ENCODE results near the gene CAMK1D. TPM values are rescaled to one million over a fixed set of nuclear protein-coding genes. Genes with fewer than 3 reads are reported as not detected.

The CAMK1D gene
- total RNA-seq, 1 experiment from 2014 or later = 6.3 TPM

DNA sequence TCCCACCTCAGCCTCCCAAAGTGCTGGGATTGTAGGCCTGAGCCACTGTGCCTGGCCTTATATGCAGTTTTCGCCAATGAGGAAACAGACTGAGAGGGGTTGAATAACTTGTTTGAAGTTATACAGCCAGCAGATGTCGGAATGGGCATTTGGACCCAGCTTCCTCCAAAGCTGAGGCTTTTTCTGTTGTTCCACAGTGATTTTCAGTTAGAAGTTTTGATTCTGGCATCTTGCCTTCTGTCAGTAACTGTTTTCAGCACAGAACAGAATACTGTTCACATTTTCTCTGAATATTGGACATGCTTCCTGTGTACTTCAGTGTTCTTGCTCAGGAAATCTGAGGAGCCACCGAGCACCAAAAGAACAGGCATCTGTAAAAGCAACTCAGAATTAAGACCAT is 287.2 kb downstream of the CAMK1D start:
- Histone ChIP-seq H3K79me1 (ENCODE audit: insufficient read depth, low read depth, low read length, poor library complexity, severe bottlenecking) (no peaks in the 10 kb centered on the region), H2BK12ac (ENCODE audit: insufficient read length, low read depth, low read length) (no peak overlapping the region), H3K18ac (ENCODE audit: insufficient read length, low read depth, low read length) (no peak overlapping the region), H3K9me3 (ENCODE audit: control insufficient read depth, low read depth, low read length) (peaks cover 4% of the 10 kb centered on the region), H4K91ac (ENCODE audit: insufficient read length, low read depth, low read length) (no peak overlapping the region), H3K4me1 (ENCODE audit: insufficient read depth, low read length) (no peaks in the 10 kb centered on the region; the same call in 1 of the 2 replicates), H3K9ac (ENCODE audit: extremely low read depth, insufficient read length, low read length) (no peak overlapping the region), H3K14ac (ENCODE audit: insufficient read depth, low read length) (no peak overlapping the region), H2BK120ac (ENCODE audit: low read depth, low read length, poor library complexity, severe bottlenecking) (no peak overlapping the region), H3K56ac (ENCODE audit: insufficient read length, low read depth, low read length) (no peak overlapping the region), H3K27ac (ENCODE audit: insufficient read length, low read depth, low read length) (no peak overlapping the region), H2AFZ (ENCODE audit: low read length) (no peak overlapping the region), H3K23me2 (ENCODE audit: insufficient read length, low read depth, low read length, poor library complexity, severe bottlenecking) (no peaks in the 10 kb centered on the region), H4K20me1 (ENCODE audit: control insufficient read depth, insufficient read depth, insufficient read length) (no peaks in the 10 kb centered on the region), H3K23ac (ENCODE audit: insufficient read length, low read depth, low read length) (no peak overlapping the region), H2BK15ac (ENCODE audit: low read depth, low read length) (no peak overlapping the region), H3T11ph (ENCODE audit: low read length) (no peak overlapping the region), H3K4ac (ENCODE audit: low read depth, low read length) (no peak overlapping the region), H3K4me2 (ENCODE audit: insufficient read depth, insufficient read length, low read length) (no peak overlapping the region), H2BK5ac (ENCODE audit: insufficient read length, low read length) (no peak overlapping the region), H2BK20ac (ENCODE audit: low read depth, low read length, poor library complexity, severe bottlenecking) (no peak overlapping the region), H3K27me3 (ENCODE audit: insufficient read depth, low read length) (no peaks in the 10 kb centered on the region), H2AK5ac (ENCODE audit: insufficient read length, low read length) (no peak overlapping the region), H3K79me2 (ENCODE audit: insufficient read depth, low read length) (no peaks in the 10 kb centered on the region), H4K5ac (ENCODE audit: insufficient read length, low read depth, low read length) (no peak overlapping the region), H4K8ac (replicated peaks; ENCODE audit: insufficient read length, low read depth, low read length) (no peak overlapping the region)
- no peak for DNase-seq
- Mint-ChIP-seq H3K36me3 (ENCODE audit: insufficient read depth in 1 of 3, low read depth in 3 of 3) (peaks cover 0 to 6% (median 4%) of the 10 kb centered on the region in 3 experiments; a peak in 4 of 7 replicates), H3K27me3 (ENCODE audit: low read depth) (no peaks in the 10 kb centered on the region), H3K9me3 (peaks cover 0 to under 1% of the 10 kb centered on the region in 2 experiments; a peak in 2 of 5 replicates), H3K4me3 (no peak overlapping the region), H3K4me1 (peaks cover 19 to 24% of the 10 kb centered on the region in 2 experiments), H3K27ac (no peak overlapping the region)
- TF ChIP-seq, protein P1, sequence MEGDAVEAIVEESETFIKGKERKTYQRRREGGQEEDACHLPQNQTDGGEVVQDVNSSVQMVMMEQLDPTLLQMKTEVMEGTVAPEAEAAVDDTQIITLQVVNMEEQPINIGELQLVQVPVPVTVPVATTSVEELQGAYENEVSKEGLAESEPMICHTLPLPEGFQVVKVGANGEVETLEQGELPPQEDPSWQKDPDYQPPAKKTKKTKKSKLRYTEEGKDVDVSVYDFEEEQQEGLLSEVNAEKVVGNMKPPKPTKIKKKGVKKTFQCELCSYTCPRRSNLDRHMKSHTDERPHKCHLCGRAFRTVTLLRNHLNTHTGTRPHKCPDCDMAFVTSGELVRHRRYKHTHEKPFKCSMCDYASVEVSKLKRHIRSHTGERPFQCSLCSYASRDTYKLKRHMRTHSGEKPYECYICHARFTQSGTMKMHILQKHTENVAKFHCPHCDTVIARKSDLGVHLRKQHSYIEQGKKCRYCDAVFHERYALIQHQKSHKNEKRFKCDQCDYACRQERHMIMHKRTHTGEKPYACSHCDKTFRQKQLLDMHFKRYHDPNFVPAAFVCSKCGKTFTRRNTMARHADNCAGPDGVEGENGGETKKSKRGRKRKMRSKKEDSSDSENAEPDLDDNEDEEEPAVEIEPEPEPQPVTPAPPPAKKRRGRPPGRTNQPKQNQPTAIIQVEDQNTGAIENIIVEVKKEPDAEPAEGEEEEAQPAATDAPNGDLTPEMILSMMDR (conservative IDR thresholded peaks at IDR 0.05) = no peak
- no CpG with 5 or more reads among the region's 3 CpGs for WGBS (ENCODE audit: extremely low coverage, insufficient read length, low lambda C conversion rate)

Data from H9 (cell line).